HepG2 (cell line): ENCODE data around the gene PFDN1. TPM values are rescaled to one million over a fixed set of nuclear protein-coding genes. Genes with fewer than 3 reads are reported as not detected.

ENCODE experiments used
- ARID4A ChIP-seq: sonication (generic); formaldehyde crosslinking; IDR thresholded peaks from 2 replicates; pipeline ENCODE4 v1.5.0; 2020; ENCODE audit warnings: mild to moderate bottlenecking, missing genetic modification reagents, borderline replicate concordance
- ETV5 ChIP-seq: IDR thresholded peaks from 2 replicates; pipeline ENCODE4 v1.6.1; 2018; ENCODE audit warnings: missing biosample characterization, missing genetic modification reagents, inconsistent platforms, borderline replicate concordance
- HOXA3 ChIP-seq: sonication (generic); formaldehyde crosslinking; IDR thresholded peaks from 2 replicates; pipeline ENCODE4 v1.5.0; 2020; ENCODE audit warnings: missing genetic modification reagents
- IKZF1 ChIP-seq: fragments of 450-650 bp; IDR thresholded peaks from 2 replicates; pipeline ENCODE4 v1.7.1; 2016
- JUND ChIP-seq: sonication (generic); formaldehyde crosslinking; IDR thresholded peaks from 2 replicates; pipeline ENCODE4 v1.8.0; 2022; ENCODE audit warnings: mild to moderate bottlenecking, missing genetic modification reagents
- NFE2L2 ChIP-seq: fragments of 150-350 bp; IDR thresholded peaks from 2 replicates; pipeline ENCODE4 v1.6.1; 2014; ENCODE audit warnings: low read length
- NFKB2 ChIP-seq: sonication (generic); formaldehyde crosslinking; IDR thresholded peaks from 2 replicates; pipeline ENCODE4 v1.4.0; 2020; ENCODE audit warnings: missing genetic modification reagents, borderline replicate concordance
- PBX3 ChIP-seq: sonication (generic); formaldehyde crosslinking; IDR thresholded peaks from 2 replicates; pipeline ENCODE4 v1.8.1; 2023; ENCODE audit warnings: missing genetic modification reagents, inconsistent platforms, borderline replicate concordance
- PCBP1 ChIP-seq: fragments of 200-400 bp; formaldehyde crosslinking; IDR thresholded peaks from 2 replicates; pipeline ENCODE4 v1.6.1; 2017; ENCODE audit warnings: mild to moderate bottlenecking, low read depth, low read length, borderline replicate concordance
- SYNCRIP ChIP-seq: fragments of 200-400 bp; formaldehyde crosslinking; IDR thresholded peaks from 2 replicates; pipeline ENCODE4 v1.6.1; 2018; ENCODE audit warnings: mild to moderate bottlenecking, low read depth, low read length; ENCODE audit not compliant: insufficient read depth
- TCF12 ChIP-seq, 2 experiments: fragments of 450-650 bp in 1 of 2; sonication (generic) in 1 of 2; formaldehyde crosslinking in 1 of 2; IDR thresholded peaks; 2 replicates each; pipeline versions ENCODE4 v1.6.1 to v1.8.0; 2017 to 2022; ENCODE audit warnings: antibody characterized with exemption in 1 of 2, mild to moderate bottlenecking in 1 of 2, missing genetic modification reagents in 1 of 2, moderate library complexity in 1 of 2
- YEATS4 ChIP-seq: sonication (generic); formaldehyde crosslinking; IDR thresholded peaks from 2 replicates; pipeline ENCODE4 v1.4.0; 2020; ENCODE audit warnings: missing genetic modification reagents, borderline replicate concordance
- ZBTB39 ChIP-seq: sonication (generic); formaldehyde crosslinking; IDR thresholded peaks from 2 replicates; pipeline ENCODE4 v1.5.0; 2020; ENCODE audit warnings: missing genetic modification reagents
- ZNF18 ChIP-seq: sonication (generic); formaldehyde crosslinking; IDR thresholded peaks from 2 replicates; pipeline ENCODE4 v1.8.0; 2022; ENCODE audit warnings: mild to moderate bottlenecking, missing genetic modification reagents; ENCODE audit not compliant: insufficient replicate concordance
- ZNF331 ChIP-seq: sonication (generic); formaldehyde crosslinking; IDR thresholded peaks from 2 replicates; pipeline ENCODE4 v1.4.0; 2020; ENCODE audit warnings: missing genetic modification reagents
- ZNF33B ChIP-seq: sonication (generic); formaldehyde crosslinking; IDR thresholded peaks from 2 replicates; pipeline ENCODE4 v1.5.1; 2020; ENCODE audit warnings: mild to moderate bottlenecking, missing genetic modification reagents
- ZNF615 ChIP-seq: sonication (generic); formaldehyde crosslinking; IDR thresholded peaks from 2 replicates; pipeline ENCODE4 v1.5.0; 2020; ENCODE audit warnings: mild to moderate bottlenecking, missing genetic modification reagents, borderline replicate concordance
- polyA plus RNA-seq, 8 experiments: library from polyadenylated mRNA; depleted of rRNA in 3 of 8; stranded (reverse) in 7 of 8; unstranded in 1 of 8; fragments of >200 nt; fragmentation: Illumina TruSeq in 4 of 8; extraction: Trizol in 4 of 8; gene quantifications; 2 replicates each; pipeline versions ENCODE4 v1.2.1 to v1.2.3, GENCODE V29; 2011 to 2016; ENCODE audit warnings: low read depth in 4 of 8, missing spikeins in 1 of 8, mixed read lengths in 1 of 8; ENCODE audit not compliant: insufficient read depth in 1 of 8
- total RNA-seq, 5 experiments: library from RNA; depleted of rRNA; stranded (reverse); fragments of >200 nt; fragmentation: Illumina TruSeq; extraction: Trizol; gene quantifications; 2 replicates each; pipeline ENCODE4 v1.2.3, GENCODE V29; 2016; ENCODE audit warnings: low read depth in 1 of 5

PFDN1 gene
- total and polyA plus RNA-seq, 2 of the 13 experiments (the other 11 are each of a cell fraction or from before 2014, with no cell fraction given), result 67.2 to 70.8 TPM

GRCh38 chr5:140239939-140240700 is 62.8 kb downstream of the PFDN1 start (continued):
- TF ChIP-seq ARID4A (0 out of 2 replicates have a peak, but pooled peaks have one; percentile 8), ZNF331 (CRISPR knock-in tag) (0 out of 2 replicates have a peak, but pooled peaks have one; percentile 18), PCBP1 (no peak), HOXA3 (CRISPR knock-in tag) (0 out of 2 replicates have a peak, but pooled peaks have one; percentile 27), JUND (CRISPR knock-in tag) (no peak), ETV5 (0 out of 2 replicates have a peak, but pooled peaks have one; percentile 12), ZNF615 (CRISPR knock-in tag) (no peak), YEATS4 (CRISPR knock-in tag) (no peak), SYNCRIP (no peak), PBX3 (CRISPR knock-in tag) (no peak), NFE2L2 (no peak), ZNF33B (CRISPR knock-in tag) (no peak), TCF12 (IDR thresholded peaks at IDR 0.05) (no peak), TCF12 (CRISPR knock-in tag; IDR thresholded peaks at IDR 0.05) (no peak), NFKB2 (CRISPR knock-in tag) (no peak), ZNF18 (CRISPR knock-in tag) (no peak), ZBTB39 (CRISPR knock-in tag) (no peak), IKZF1 (no peak)
